GM12878 (cell line): Measurements from ENCODE around the gene SERPINB6. TPM values are rescaled to one million over a fixed set of nuclear protein-coding genes. Genes with fewer than 3 reads are reported as not detected.

Experiments used
- ATAC-seq: fragments of 200-7000 bp; cut with Tn5 transposase; 3 replicates; pipeline ENCODE4 v1.9.1; 2020; ENCODE audit warnings: mild to moderate bottlenecking, moderate library complexity
- BruUV-seq: library from RNA; stranded (reverse); fragments of 400-500 nt; replicated peaks from 2 replicates; lab custom pipeline; 2021; lab: Mats Ljungman, UMichigan
- CTCF ChIA-PET: fragments of 300-600 bp; sonication (Branson Sonifier 250); formaldehyde crosslinking; extraction: SDS; loops from one replicate; lab custom pipeline; 2021; ENCODE audit warnings: inconsistent platforms; lab: Yijun Ruan, JAX
- POLR2A ChIA-PET: fragments of 350-600 bp; formaldehyde crosslinking; extraction: SDS; loops from one replicate; lab custom pipeline; 2021; ENCODE audit warnings: inconsistent platforms; lab: Charles Lee
- RAD21 ChIA-PET: fragments of 300-600 bp; sonication (Branson Sonifier 250); formaldehyde crosslinking; loops from one replicate; lab custom pipeline; 2023; ENCODE audit warnings: antibody characterized with exemption; ENCODE audit not compliant: unreplicated experiment; lab: Charles Lee
- SMC1A ChIA-PET: fragments of 300-600 bp; sonication (Branson Sonifier 250); formaldehyde crosslinking; loops from one replicate; lab custom pipeline; 2023; ENCODE audit not compliant: unreplicated experiment, uncharacterized antibody; lab: Charles Lee
- DNase-seq: peaks from one replicate; pipeline ENCODE4 v3.0.0-alpha.2; 2011; ENCODE audit warnings: low read depth, low spot score
- FAIRE-seq: peaks from 3 replicates; lab custom pipeline; 2011; peaks lifted over from hg19 to GRCh38; lab: Jason Lieb, UNC
- H2AFZ ChIP-seq: 2 replicates; pipeline ENCODE4 v1.6.0; 2011; ENCODE audit warnings: low read depth, low read length, control low read depth; ENCODE audit not compliant: control insufficient read depth
- H3K27ac ChIP-seq: 2 replicates; pipeline ENCODE4 v1.5.1; 2011; ENCODE audit warnings: control low read depth; ENCODE audit not compliant: control insufficient read depth, insufficient read depth
- H3K27me3 ChIP-seq, 2 experiments: replicated peaks in 1 of 2; 2 replicates each; pipeline versions ENCODE4 v1.6.0 to v1.6.1; 2011; ENCODE audit warnings: low read length in 1 of 2; ENCODE audit not compliant: control insufficient read depth in 2 of 2, insufficient read depth in 2 of 2
- H3K36me3 ChIP-seq, 2 experiments: 2 replicates each; pipeline ENCODE4 v1.5.1; 2011; ENCODE audit warnings: low read length in 1 of 2; ENCODE audit not compliant: control insufficient read depth in 2 of 2, insufficient read depth in 2 of 2
- H3K4me1 ChIP-seq: 2 replicates; pipeline ENCODE4 v1.6.1; 2011; ENCODE audit warnings: mild to moderate bottlenecking, low read length, moderate library complexity, mixed read lengths; ENCODE audit not compliant: control insufficient read depth, insufficient read depth
- H3K4me2 ChIP-seq: 2 replicates; pipeline ENCODE4 v1.6.0; 2011; ENCODE audit warnings: control low read depth; ENCODE audit not compliant: control insufficient read depth, insufficient read depth
- H3K4me3 ChIP-seq: fragments of 200-600 bp; sonication (generic); 2 replicates; pipeline ENCODE4 v1.5.1; 2016
- H3K79me2 ChIP-seq: 2 replicates; pipeline ENCODE4 v1.6.0; 2011; ENCODE audit warnings: low read length; ENCODE audit not compliant: control insufficient read depth, insufficient read depth
- H3K9ac ChIP-seq: 2 replicates; pipeline ENCODE4 v1.8.0; 2011; ENCODE audit warnings: low read length, control low read depth, mixed read lengths; ENCODE audit not compliant: control insufficient read depth, insufficient read depth
- H3K9me3 ChIP-seq: replicated peaks from 3 replicates; pipeline ENCODE4 v1.5.1; 2011; ENCODE audit warnings: mild to moderate bottlenecking, low read length; ENCODE audit not compliant: control insufficient read depth, insufficient read depth
- H4K20me1 ChIP-seq: 2 replicates; pipeline ENCODE4 v1.6.0; 2011; ENCODE audit not compliant: control insufficient read depth, insufficient read depth
- ESRRA ChIP-seq: IDR thresholded peaks from 2 replicates; pipeline ENCODE4 v1.6.1; 2012; ENCODE audit warnings: mild to moderate bottlenecking, low read length, improper control_type of control experiment
- FOXK2 ChIP-seq: fragments of 450-650 bp; IDR thresholded peaks from 2 replicates; pipeline ENCODE4 v1.6.1; 2017; ENCODE audit warnings: mild to moderate bottlenecking, moderate library complexity
- KLF5 ChIP-seq: fragments of 450-650 bp; IDR thresholded peaks from 2 replicates; pipeline ENCODE4 v1.6.1; 2014; ENCODE audit warnings: mild to moderate bottlenecking; ENCODE audit not compliant: partially characterized antibody
- MEF2B ChIP-seq: fragments of 450-650 bp; IDR thresholded peaks from 2 replicates; pipeline ENCODE4 v1.6.1; 2018; ENCODE audit warnings: mild to moderate bottlenecking, moderate library complexity; ENCODE audit not compliant: partially characterized antibody, poor library complexity, severe bottlenecking
- MYC ChIP-seq: IDR thresholded peaks from 2 replicates; pipeline ENCODE4 v1.6.1; 2011; ENCODE audit warnings: mild to moderate bottlenecking, low read length, moderate library complexity, inconsistent platforms; ENCODE audit not compliant: insufficient read depth, insufficient replicate concordance, insufficient read length, severe bottlenecking
- RAD51 ChIP-seq: fragments of 450-650 bp; IDR thresholded peaks from 2 replicates; pipeline ENCODE4 v1.6.1; 2016; ENCODE audit warnings: moderate library complexity, mild to moderate bottlenecking, inconsistent platforms
- SMAD1 ChIP-seq: fragments of 450-650 bp; IDR thresholded peaks from 2 replicates; pipeline ENCODE4 v1.6.1; 2018; ENCODE audit warnings: mild to moderate bottlenecking, low read depth; ENCODE audit not compliant: partially characterized antibody
- SMARCA5 ChIP-seq: fragments of 450-650 bp; IDR thresholded peaks from 2 replicates; pipeline ENCODE4 v1.6.1; 2017; ENCODE audit warnings: mild to moderate bottlenecking
- WRNIP1 ChIP-seq: IDR thresholded peaks from 2 replicates; pipeline ENCODE4 v1.6.1; 2011; ENCODE audit warnings: low read depth, low read length, improper control_type of control experiment, borderline replicate concordance
- ZSCAN29 ChIP-seq: fragments of 450-650 bp; IDR thresholded peaks from 2 replicates; pipeline ENCODE4 v1.6.1; 2017; ENCODE audit warnings: mild to moderate bottlenecking, moderate library complexity
- WGBS: methylation state at CpG from one replicate; pipeline ENCODE4 v1.1.6; 2016; ENCODE audit warnings: low lambda C conversion rate; ENCODE audit not compliant: insufficient replicate concordance, insufficient coverage; ENCODE audit errors: missing lambda C conversion rate; 5-methylcytosine and 5-hydroxymethylcytosine counted together
- in situ Hi-C: fragments of 300-500 bp; cut with MboI; formaldehyde crosslinking; loops from 9 replicates; pipeline ENCODE4 v1.14.3; 2018; ENCODE audit warnings: mixed read lengths
- intact Hi-C: fragments of 100-400 bp; cut with micrococcal nuclease; formaldehyde crosslinking; loops from one replicate; pipeline ENCODE4 v1.14.2; 2022; ENCODE audit not compliant: unreplicated experiment
- polyA plus RNA-seq, 11 experiments: library from polyadenylated mRNA; depleted of rRNA in 4 of 11; unstranded in 6 of 11; stranded (reverse) in 5 of 11; fragments of >200 nt; fragmentation: Nextera tagmentation in 4 of 11; fragmentation: Illumina TruSeq in 1 of 11; extraction: Ambion mirVana in 4 of 11; extraction: Trizol in 1 of 11; gene quantifications; 1 replicate in 1 of 11; 2 replicates in 10 of 11; pipeline versions ENCODE4 v1.2.1 to v1.2.3, GENCODE V29; 2011 to 2016; ENCODE audit warnings: inconsistent platforms in 2 of 11, missing spikeins in 2 of 11, low read depth in 1 of 11
- total RNA-seq, 4 experiments: library from RNA; depleted of rRNA in 3 of 4; stranded (reverse); fragments of >200 nt in 3 of 4; fragmentation: Illumina TruSeq in 1 of 4; extraction: Trizol in 1 of 4; gene quantifications; 2 replicates each; pipeline versions ENCODE4 v1.2.1 to v1.2.3, GENCODE V29; 2013 to 2021
- TF ChIP-seq, protein P1 (sequence below): IDR thresholded peaks from 2 replicates; pipeline ENCODE4 v1.6.1; 2011; ENCODE audit warnings: borderline replicate concordance, low read depth, mild to moderate bottlenecking, moderate library complexity, mixed read lengths, low read length; ENCODE audit not compliant: insufficient read depth; ENCODE audit errors: extremely low read length
- TF ChIP-seq, protein P2 (sequence below): fragments of 450-650 bp; IDR thresholded peaks from 2 replicates; pipeline ENCODE4 v1.6.1; 2017; ENCODE audit warnings: mild to moderate bottlenecking, low read depth, inconsistent platforms; ENCODE audit not compliant: poor library complexity, severe bottlenecking
- TF ChIP-seq, protein P3 (sequence below): fragments of 450-650 bp; formaldehyde crosslinking; IDR thresholded peaks from 2 replicates; pipeline ENCODE4 v1.4.0; 2020; ENCODE audit warnings: mild to moderate bottlenecking, moderate library complexity
- TF ChIP-seq, protein P4 (sequence below): fragments of 150-350 bp; IDR thresholded peaks from 2 replicates; pipeline ENCODE4 v1.6.1; 2014; ENCODE audit warnings: mild to moderate bottlenecking, low read depth, low read length

SERPINB6 gene
- total and polyA plus RNA-seq, 10 of the 15 experiments (the other 5 are each of a cell fraction or from before 2014, with no cell fraction given): 0.37 to 2.2 (median 0.68) TPM; not detected in 1

DNA sequence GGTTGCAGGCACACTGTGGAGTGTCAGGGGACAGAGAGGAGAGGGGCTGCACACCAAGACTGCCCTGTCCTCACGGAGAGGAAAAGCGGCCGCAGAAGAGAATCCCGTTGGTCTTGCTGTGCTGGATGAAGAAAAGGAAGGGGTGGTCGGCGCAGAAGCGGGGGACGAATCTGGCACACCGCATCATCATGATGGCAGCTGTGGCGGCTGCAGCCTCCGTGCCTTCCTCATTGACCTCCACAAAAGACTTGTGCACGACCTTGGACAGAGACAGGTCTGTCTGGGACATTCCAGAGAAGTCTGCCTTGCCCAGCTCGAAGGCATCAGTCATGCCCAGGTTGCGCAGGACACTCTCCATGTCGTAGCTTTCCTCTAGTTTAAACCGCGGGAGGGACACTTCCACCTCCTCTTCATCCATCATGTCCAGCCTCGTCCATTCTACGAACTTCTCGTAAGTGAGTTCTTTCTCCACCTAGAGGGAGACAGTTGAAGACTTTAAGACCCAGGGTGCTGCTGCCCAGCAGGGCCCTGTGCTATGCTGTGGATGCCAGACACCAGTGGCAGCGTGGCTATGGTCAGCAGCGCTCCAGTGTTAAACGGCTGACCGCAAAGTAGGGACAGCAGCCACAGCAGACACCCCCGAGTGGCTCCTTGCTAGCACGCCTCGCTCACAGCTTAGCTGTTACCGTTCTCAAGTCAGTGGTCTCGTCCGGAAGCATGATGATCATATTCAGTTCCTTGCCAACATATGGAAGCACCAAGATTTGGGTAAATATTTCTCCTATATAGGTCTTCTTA is 22.9 kb downstream of the SERPINB6 start:
- POLR2A ChIA-PET: no interaction called here
- peaks cover 8% of the 10 kb centered on the region for H3K4me1 ChIP-seq
- H2AFZ ChIP-seq: no peak overlapping the region
- CTCF ChIA-PET: interaction anchor here (0.9 kb wide), 1 partner anchor 102 kb away, joined by 4 read pairs; no protein-coding TSS in a partner anchor
- BruUV-seq: no TSS peak
- H3K36me3 ChIP-seq: no peaks in the 10 kb centered on the region
- DNase-seq: no peak
- ATAC-seq: no peak
- WGBS: 82% methylated on average over 30 of the region's 30 CpGs
- no peak overlapping the region for H3K9ac ChIP-seq
- no peaks in the 10 kb centered on the region for H4K20me1 ChIP-seq
- no peak overlapping the region for H3K27ac ChIP-seq
- RAD21 ChIA-PET: interaction anchor here (1.0 kb wide), 1 partner anchor 157 kb away, joined by 3 read pairs; no protein-coding TSS in a partner anchor
- in situ Hi-C loops (loop anchor here (25.0 kb wide), 1 partner anchor 1361 kb away; no protein-coding TSS in a partner anchor), intact Hi-C loops (no loop called here)
- H3K27me3 ChIP-seq: peaks cover 6 to 8% of the 10 kb centered on the region in 2 experiments
- no peaks in the 10 kb centered on the region for H3K79me2 ChIP-seq
- H3K4me3 ChIP-seq: no peak overlapping the region
- FAIRE-seq: no peak
- SMC1A ChIA-PET: no interaction called here
- H3K4me2 ChIP-seq: no peak overlapping the region
- peaks cover 6% of the 10 kb centered on the region; the same call in 1 of the 3 replicates for H3K9me3 ChIP-seq
- no peak for TF ChIP-seq RAD51
- no peak for TF ChIP-seq SMAD1
- no peak for TF ChIP-seq MYC
- no peak for TF ChIP-seq ZSCAN29
- TF ChIP-seq SMARCA5: no peak
- no peak for TF ChIP-seq MEF2B
- TF ChIP-seq, protein P1, sequence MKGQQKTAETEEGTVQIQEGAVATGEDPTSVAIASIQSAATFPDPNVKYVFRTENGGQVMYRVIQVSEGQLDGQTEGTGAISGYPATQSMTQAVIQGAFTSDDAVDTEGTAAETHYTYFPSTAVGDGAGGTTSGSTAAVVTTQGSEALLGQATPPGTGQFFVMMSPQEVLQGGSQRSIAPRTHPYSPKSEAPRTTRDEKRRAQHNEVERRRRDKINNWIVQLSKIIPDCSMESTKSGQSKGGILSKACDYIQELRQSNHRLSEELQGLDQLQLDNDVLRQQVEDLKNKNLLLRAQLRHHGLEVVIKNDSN: no peak
- TF ChIP-seq, protein P2, sequence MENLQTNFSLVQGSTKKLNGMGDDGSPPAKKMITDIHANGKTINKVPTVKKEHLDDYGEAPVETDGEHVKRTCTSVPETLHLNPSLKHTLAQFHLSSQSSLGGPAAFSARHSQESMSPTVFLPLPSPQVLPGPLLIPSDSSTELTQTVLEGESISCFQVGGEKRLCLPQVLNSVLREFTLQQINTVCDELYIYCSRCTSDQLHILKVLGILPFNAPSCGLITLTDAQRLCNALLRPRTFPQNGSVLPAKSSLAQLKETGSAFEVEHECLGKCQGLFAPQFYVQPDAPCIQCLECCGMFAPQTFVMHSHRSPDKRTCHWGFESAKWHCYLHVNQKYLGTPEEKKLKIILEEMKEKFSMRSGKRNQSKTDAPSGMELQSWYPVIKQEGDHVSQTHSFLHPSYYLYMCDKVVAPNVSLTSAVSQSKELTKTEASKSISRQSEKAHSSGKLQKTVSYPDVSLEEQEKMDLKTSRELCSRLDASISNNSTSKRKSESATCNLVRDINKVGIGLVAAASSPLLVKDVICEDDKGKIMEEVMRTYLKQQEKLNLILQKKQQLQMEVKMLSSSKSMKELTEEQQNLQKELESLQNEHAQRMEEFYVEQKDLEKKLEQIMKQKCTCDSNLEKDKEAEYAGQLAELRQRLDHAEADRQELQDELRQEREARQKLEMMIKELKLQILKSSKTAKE: no peak
- no peak for TF ChIP-seq FOXK2
- TF ChIP-seq KLF5: no peak
- TF ChIP-seq WRNIP1: no peak
- TF ChIP-seq, protein P3, sequence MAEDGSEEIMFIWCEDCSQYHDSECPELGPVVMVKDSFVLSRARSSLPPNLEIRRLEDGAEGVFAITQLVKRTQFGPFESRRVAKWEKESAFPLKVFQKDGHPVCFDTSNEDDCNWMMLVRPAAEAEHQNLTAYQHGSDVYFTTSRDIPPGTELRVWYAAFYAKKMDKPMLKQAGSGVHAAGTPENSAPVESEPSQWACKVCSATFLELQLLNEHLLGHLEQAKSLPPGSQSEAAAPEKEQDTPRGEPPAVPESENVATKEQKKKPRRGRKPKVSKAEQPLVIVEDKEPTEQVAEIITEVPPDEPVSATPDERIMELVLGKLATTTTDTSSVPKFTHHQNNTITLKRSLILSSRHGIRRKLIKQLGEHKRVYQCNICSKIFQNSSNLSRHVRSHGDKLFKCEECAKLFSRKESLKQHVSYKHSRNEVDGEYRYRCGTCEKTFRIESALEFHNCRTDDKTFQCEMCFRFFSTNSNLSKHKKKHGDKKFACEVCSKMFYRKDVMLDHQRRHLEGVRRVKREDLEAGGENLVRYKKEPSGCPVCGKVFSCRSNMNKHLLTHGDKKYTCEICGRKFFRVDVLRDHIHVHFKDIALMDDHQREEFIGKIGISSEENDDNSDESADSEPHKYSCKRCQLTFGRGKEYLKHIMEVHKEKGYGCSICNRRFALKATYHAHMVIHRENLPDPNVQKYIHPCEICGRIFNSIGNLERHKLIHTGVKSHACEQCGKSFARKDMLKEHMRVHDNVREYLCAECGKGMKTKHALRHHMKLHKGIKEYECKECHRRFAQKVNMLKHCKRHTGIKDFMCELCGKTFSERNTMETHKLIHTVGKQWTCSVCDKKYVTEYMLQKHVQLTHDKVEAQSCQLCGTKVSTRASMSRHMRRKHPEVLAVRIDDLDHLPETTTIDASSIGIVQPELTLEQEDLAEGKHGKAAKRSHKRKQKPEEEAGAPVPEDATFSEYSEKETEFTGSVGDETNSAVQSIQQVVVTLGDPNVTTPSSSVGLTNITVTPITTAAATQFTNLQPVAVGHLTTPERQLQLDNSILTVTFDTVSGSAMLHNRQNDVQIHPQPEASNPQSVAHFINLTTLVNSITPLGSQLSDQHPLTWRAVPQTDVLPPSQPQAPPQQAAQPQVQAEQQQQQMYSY: no peak
- TF ChIP-seq ESRRA: no peak
- TF ChIP-seq, protein P4, sequence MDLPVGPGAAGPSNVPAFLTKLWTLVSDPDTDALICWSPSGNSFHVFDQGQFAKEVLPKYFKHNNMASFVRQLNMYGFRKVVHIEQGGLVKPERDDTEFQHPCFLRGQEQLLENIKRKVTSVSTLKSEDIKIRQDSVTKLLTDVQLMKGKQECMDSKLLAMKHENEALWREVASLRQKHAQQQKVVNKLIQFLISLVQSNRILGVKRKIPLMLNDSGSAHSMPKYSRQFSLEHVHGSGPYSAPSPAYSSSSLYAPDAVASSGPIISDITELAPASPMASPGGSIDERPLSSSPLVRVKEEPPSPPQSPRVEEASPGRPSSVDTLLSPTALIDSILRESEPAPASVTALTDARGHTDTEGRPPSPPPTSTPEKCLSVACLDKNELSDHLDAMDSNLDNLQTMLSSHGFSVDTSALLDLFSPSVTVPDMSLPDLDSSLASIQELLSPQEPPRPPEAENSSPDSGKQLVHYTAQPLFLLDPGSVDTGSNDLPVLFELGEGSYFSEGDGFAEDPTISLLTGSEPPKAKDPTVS: no peak
